GM12874 (cell line): Measurements from ENCODE around the gene GPRIN3.

Experiments used
- CTCF ChIP-seq: IDR thresholded peaks from 2 replicates; pipeline ENCODE4 v1.5.1; 2011; ENCODE audit warnings: low read depth, mild to moderate bottlenecking, control low read depth, low read length, moderate library complexity; ENCODE audit not compliant: insufficient read depth

Gene GPRIN3

GRCh38 chr4:89344571-89344970 is 37.0 kb upstream of the GPRIN3 start:
- no peak for TF ChIP-seq CTCF

- TF ChIP-seq CTCF, result no peak
Measured at GRCh38 chr4:89338206-89338605, 30.6 kb upstream of the GPRIN3 start.

- no peak for TF ChIP-seq CTCF
Measured at GRCh38 chr4:89337681-89338080, 30.1 kb upstream of the GPRIN3 start.

- no peak for TF ChIP-seq CTCF
Measured at GRCh38 chr4:89336818-89337420, 29.3 kb upstream of the GPRIN3 start.

- no peak for TF ChIP-seq CTCF
Measured at GRCh38 chr4:89334830-89335229, 27.2 kb upstream of the GPRIN3 start.

GRCh38 chr4:89334311-89334710 is 26.7 kb upstream of the GPRIN3 start:
- TF ChIP-seq CTCF, result no peak

- no peak for TF ChIP-seq CTCF
Measured at GRCh38 chr4:89331686-89332544, 24.3 kb upstream of the GPRIN3 start.
